ENCODE measurements around the gene R3HCC1L. TPM values are rescaled to one million over a fixed set of nuclear protein-coding genes. Genes with fewer than 3 reads are reported as not detected.

The R3HCC1L gene
- total and polyA plus RNA-seq, 2 of the 4 experiments (the other 2 are of a cell fraction): 8.3 to 14.7 TPM

GRCh38 chr10:98248018-98248417 lies 113.6 kb downstream of the R3HCC1L start:
- H3K56ac ChIP-seq (ENCODE audit: extremely low read depth, insufficient read depth, low read length): no peak overlapping the region
- no peaks in the 10 kb centered on the region for H4K20me1 ChIP-seq (ENCODE audit: insufficient read depth, low read length)
- BruUV-seq (replicated peaks): no TSS peak
- WGBS, 2 experiments (ENCODE audit: extremely low coverage in 2 of 2, insufficient read length in 1 of 2): 100% methylated on average over 1 of the region's 4 CpGs; no CpG with 5 or more reads in 1 of the 2 experiments
- H3K4me2 ChIP-seq (ENCODE audit: low read depth, low read length): no peak overlapping the region
- H4K91ac ChIP-seq (ENCODE audit: insufficient read depth, low read depth, low read length): no peak overlapping the region
- no peak overlapping the region for H2BK120ac ChIP-seq (ENCODE audit: low read depth, low read length)
- H3K18ac ChIP-seq (ENCODE audit: low read depth, low read length): no peak overlapping the region
- ATAC-seq (ENCODE audit: low read depth) (no peak), DNase-seq (no peak)
- no peak overlapping the region for H3K4me3 ChIP-seq (ENCODE audit: insufficient read depth, low read depth, low read length)
- intact Hi-C loops (cut with micrococcal nuclease): no loop called here
- H3K27ac ChIP-seq (ENCODE audit: insufficient read depth, low read length): no peak overlapping the region
- H4K5ac ChIP-seq (ENCODE audit: low read depth, low read length): no peak overlapping the region
- no peak overlapping the region for H2AK5ac ChIP-seq (ENCODE audit: low read depth, low read length)
- H2BK5ac ChIP-seq (ENCODE audit: low read depth, low read length, poor library complexity, severe bottlenecking): no peak overlapping the region
- H3K36me3 ChIP-seq (ENCODE audit: control insufficient read depth, insufficient read depth, low read length): peaks cover 24% of the 10 kb centered on the region
- H3K9me3 ChIP-seq (ENCODE audit: control insufficient read depth, insufficient read depth, low read length): no peaks in the 10 kb centered on the region
- dilution Hi-C loops (cut with HindIII; ENCODE audit: low sequenced_read_pairs, unreplicated experiment): no loop called here
- H3K9me1 ChIP-seq (ENCODE audit: insufficient read depth, low read length): peaks cover 6% of the 10 kb centered on the region; the same call in 1 of the 2 replicates
- H4K8ac ChIP-seq (ENCODE audit: low read depth in 2 of 2, low read length in 2 of 2): no peak overlapping the region
- no peak overlapping the region for H3K14ac ChIP-seq (replicated peaks; ENCODE audit: low read depth, low read length)
- H3K79me1 ChIP-seq (ENCODE audit: low read depth in 1 of 2, low read length in 2 of 2): no peaks in the 10 kb centered on the region; a peak in 1 of 4 replicates
- no peaks in the 10 kb centered on the region for H3K27me3 ChIP-seq (ENCODE audit: control insufficient read depth, insufficient read depth, low read length)
- POLR2A ChIA-PET (ENCODE audit: unreplicated experiment): no interaction called here
- no peak for TF ChIP-seq POLR2A (IDR thresholded peaks at IDR 0.05; ENCODE audit: low read depth, low read length)
- in situ Hi-C loops (cut with MboI; ENCODE audit: low sequenced_read_pairs): loop anchor here (5.0 kb wide), 2 partner anchors 54 to 144 kb away; no protein-coding TSS in a partner anchor
- no peak overlapping the region for H2AK9ac ChIP-seq (replicated peaks; ENCODE audit: low read depth, low read length, poor library complexity)
- no peak overlapping the region for H3K4ac ChIP-seq (ENCODE audit: low read depth, low read length)
- H2BK20ac ChIP-seq (ENCODE audit: low read depth, low read length): no peak overlapping the region
- no peak overlapping the region for H3K9ac ChIP-seq (ENCODE audit: low read depth, low read length)
- CTCF ChIA-PET: no interaction called here
- H2AFZ ChIP-seq (replicated peaks; ENCODE audit: low read length, poor library complexity): no peak overlapping the region
- peaks cover 18% of the 10 kb centered on the region for H3K4me1 ChIP-seq (ENCODE audit: control insufficient read depth, insufficient read depth, low read length)
- no peak overlapping the region for H3K23ac ChIP-seq (ENCODE audit: low read depth, low read length)
- no peak overlapping the region for H2BK15ac ChIP-seq (ENCODE audit: low read depth, low read length)
